ENCODE data around the gene C12orf42. TPM values are rescaled to one million over a fixed set of nuclear protein-coding genes. Genes with fewer than 3 reads are reported as not detected.
A peak's percentile ranks its signal among the peaks of the same experiment; 100 is the strongest.

Gene C12orf42
- polyA plus RNA-seq (2011; rRNA removed) (not detected in 2 replicates), polyA minus RNA-seq (2011; rRNA and poly(A)+ RNA removed) (not detected in 2 replicates)

- H3K4me3 ChIP-seq (ENCODE audit: low read depth, low read length), result no peak within 1 kb of the TSS
- peaks cover 12% of the 10 kb centered on the region for H3K27me3 ChIP-seq (ENCODE audit: control insufficient read depth, insufficient read depth, low read length)
- no peak for DNase-seq (ENCODE audit: low read depth, low spot score)
- TF ChIP-seq, protein P1, sequence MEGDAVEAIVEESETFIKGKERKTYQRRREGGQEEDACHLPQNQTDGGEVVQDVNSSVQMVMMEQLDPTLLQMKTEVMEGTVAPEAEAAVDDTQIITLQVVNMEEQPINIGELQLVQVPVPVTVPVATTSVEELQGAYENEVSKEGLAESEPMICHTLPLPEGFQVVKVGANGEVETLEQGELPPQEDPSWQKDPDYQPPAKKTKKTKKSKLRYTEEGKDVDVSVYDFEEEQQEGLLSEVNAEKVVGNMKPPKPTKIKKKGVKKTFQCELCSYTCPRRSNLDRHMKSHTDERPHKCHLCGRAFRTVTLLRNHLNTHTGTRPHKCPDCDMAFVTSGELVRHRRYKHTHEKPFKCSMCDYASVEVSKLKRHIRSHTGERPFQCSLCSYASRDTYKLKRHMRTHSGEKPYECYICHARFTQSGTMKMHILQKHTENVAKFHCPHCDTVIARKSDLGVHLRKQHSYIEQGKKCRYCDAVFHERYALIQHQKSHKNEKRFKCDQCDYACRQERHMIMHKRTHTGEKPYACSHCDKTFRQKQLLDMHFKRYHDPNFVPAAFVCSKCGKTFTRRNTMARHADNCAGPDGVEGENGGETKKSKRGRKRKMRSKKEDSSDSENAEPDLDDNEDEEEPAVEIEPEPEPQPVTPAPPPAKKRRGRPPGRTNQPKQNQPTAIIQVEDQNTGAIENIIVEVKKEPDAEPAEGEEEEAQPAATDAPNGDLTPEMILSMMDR (IDR thresholded peaks at IDR 0.05; ENCODE audit: low read depth, low read length), result peak; percentile 46
- no peak within 1 kb of the TSS for H3K27ac ChIP-seq (ENCODE audit: low read depth, low read length)
- H3K9me3 ChIP-seq (ENCODE audit: control insufficient read depth, insufficient read depth, low read length), result no peaks in the 10 kb centered on the region
- POLR2A ChIA-PET, result no interaction called here
- CTCF ChIA-PET, result interaction anchor here (3.7 kb wide), 1 partner anchor 52 kb away, joined by 40 read pairs; no protein-coding TSS in a partner anchor
Measured at GRCh38 chr12:103495469-103496456, at the start of gene C12orf42. C12orf42 (minus strand) TSS chr12:103495968; CDS start chr12:103478426, 17,542 bp downstream.

GRCh38 chr12:103542078-103542477 lies 46.3 kb upstream of the C12orf42 start:
- ChIA-PET CTCF (no interaction called here), POLR2A (no interaction called here)
- H3K27me3 ChIP-seq (ENCODE audit: control insufficient read depth, insufficient read depth, low read length), result no peaks in the 10 kb centered on the region
- DNase-seq (ENCODE audit: low read depth, low spot score), result no peak
- H3K9me3 ChIP-seq (ENCODE audit: control insufficient read depth, insufficient read depth, low read length), result no peaks in the 10 kb centered on the region
- TF ChIP-seq, protein P1 (IDR thresholded peaks at IDR 0.05; ENCODE audit: low read depth, low read length), result no peak
- no peak overlapping the region for H3K4me3 ChIP-seq (ENCODE audit: low read depth, low read length)
- no peak overlapping the region for H3K27ac ChIP-seq (ENCODE audit: low read depth, low read length)

- Histone ChIP-seq H3K27ac (ENCODE audit: low read depth, low read length) (no peak overlapping the region), H3K9me3 (ENCODE audit: control insufficient read depth, insufficient read depth, low read length) (no peaks in the 10 kb centered on the region), H3K27me3 (ENCODE audit: control insufficient read depth, insufficient read depth, low read length) (no peaks in the 10 kb centered on the region), H3K4me3 (ENCODE audit: low read depth, low read length) (no peak overlapping the region)
- TF ChIP-seq, protein P1 (IDR thresholded peaks at IDR 0.05; ENCODE audit: low read depth, low read length), result no peak
- DNase-seq (ENCODE audit: low read depth, low spot score), result no peak
- POLR2A ChIA-PET, result no interaction called here
- CTCF ChIA-PET, result interaction anchor here (1.4 kb wide), 1 partner anchor 8 kb away, joined by 8 read pairs; no protein-coding TSS in a partner anchor
Measured at GRCh38 chr12:103540319-103540718, 44.6 kb upstream of the C12orf42 start.

DNA sequence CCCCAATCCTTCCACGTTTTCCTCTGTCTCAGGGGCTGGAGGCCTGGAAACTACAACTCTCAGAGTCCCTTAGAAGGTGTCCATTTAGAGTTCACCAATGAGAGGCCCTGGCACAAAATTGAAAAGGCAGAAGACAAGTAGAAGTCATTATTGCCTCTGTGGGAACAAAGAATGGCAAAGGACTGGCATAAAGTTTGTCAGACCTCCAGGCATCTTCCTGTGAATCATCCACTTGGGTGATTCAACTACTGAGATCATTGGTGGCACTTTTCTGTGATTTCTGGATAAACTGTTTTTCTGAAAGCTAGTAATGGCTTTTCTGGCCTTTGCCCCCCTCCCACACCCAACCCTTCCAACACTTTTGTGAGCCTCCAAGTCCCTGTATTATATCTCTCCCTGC lies 42.6 kb upstream of the C12orf42 start:
- no peaks in the 10 kb centered on the region for H3K9me3 ChIP-seq (ENCODE audit: control insufficient read depth, insufficient read depth, low read length)
- no peak for DNase-seq (ENCODE audit: low read depth, low spot score)
- no peak overlapping the region for H3K27ac ChIP-seq (ENCODE audit: low read depth, low read length)
- no peak overlapping the region for H3K4me3 ChIP-seq (ENCODE audit: low read depth, low read length)
- TF ChIP-seq, protein P1 (IDR thresholded peaks at IDR 0.05; ENCODE audit: low read depth, low read length), result no peak
- POLR2A ChIA-PET, result no interaction called here
- no peaks in the 10 kb centered on the region for H3K27me3 ChIP-seq (ENCODE audit: control insufficient read depth, insufficient read depth, low read length)
- CTCF ChIA-PET, result interaction anchor here (2.6 kb wide), 1 partner anchor 10 kb away, joined by 15 read pairs; no protein-coding TSS in a partner anchor
